Osteocyte (in vitro differentiated cells): ENCODE results near the gene ALOX12. TPM values are rescaled to one million over a fixed set of nuclear protein-coding genes. Genes with fewer than 3 reads are reported as not detected.
A peak's percentile ranks its signal among the peaks of the same experiment; 100 is the strongest.

Experiments used
- DNase-seq: peaks from one replicate; pipeline ENCODE4 v3.0.0; 2021; ENCODE audit warnings: mixed read lengths; ENCODE audit not compliant: unreplicated experiment; ENCODE audit errors: extremely low spot score
- H3K27ac Mint-ChIP-seq: one replicate; pipeline ENCODE4 v1.8.0; 2021; ENCODE audit warnings: mild to moderate bottlenecking, mixed read lengths; ENCODE audit not compliant: unreplicated experiment
- H3K27me3 Mint-ChIP-seq: one replicate; pipeline ENCODE4 v1.8.0; 2021; ENCODE audit warnings: mixed read lengths; ENCODE audit not compliant: unreplicated experiment
- H3K36me3 Mint-ChIP-seq: one replicate; pipeline ENCODE4 v1.8.0; 2021; ENCODE audit warnings: mixed read lengths; ENCODE audit not compliant: unreplicated experiment
- H3K4me1 Mint-ChIP-seq: one replicate; pipeline ENCODE4 v1.8.0; 2021; ENCODE audit warnings: mixed read lengths; ENCODE audit not compliant: unreplicated experiment
- H3K4me3 Mint-ChIP-seq: one replicate; pipeline ENCODE4 v1.8.0; 2021; ENCODE audit warnings: mild to moderate bottlenecking, moderate library complexity, mixed read lengths; ENCODE audit not compliant: unreplicated experiment
- H3K9me3 Mint-ChIP-seq: one replicate; pipeline ENCODE4 v1.8.0; 2021; ENCODE audit warnings: mixed read lengths; ENCODE audit not compliant: unreplicated experiment
- CTCF ChIP-seq: fragments of 200-600 bp; sonication (generic); IDR thresholded peaks from 2 replicates; pipeline ENCODE4 v1.5.0; 2021; ENCODE audit warnings: antibody characterized with exemption, mild to moderate bottlenecking, moderate library complexity
- total RNA-seq: library from RNA; stranded (reverse); gene quantifications from 2 replicates; pipeline ENCODE4 v1.2.1, GENCODE V29; 2021

ALOX12 gene
- total RNA-seq, 1 donor from 2014 or later, result not detected

- no peak for DNase-seq
- Mint-ChIP-seq H3K27me3 (peaks cover 15% of the 10 kb centered on the region), H3K4me3 (peak overlapping the region; percentile 42), H3K27ac (no peak overlapping the region), H3K9me3 (no peaks in the 10 kb centered on the region), H3K4me1 (peaks cover 24% of the 10 kb centered on the region), H3K36me3 (no peaks in the 10 kb centered on the region)
- TF ChIP-seq CTCF, result no peak
Observed at GRCh38 chr17:7023576-7024401, 27.9 kb downstream of the ALOX12 start.

GRCh38 chr17:7024402-7024785 is 28.5 kb downstream of the ALOX12 start:
- no peak for TF ChIP-seq CTCF
- H3K4me3 Mint-ChIP-seq, result no peak overlapping the region
- no peak overlapping the region for H3K27ac Mint-ChIP-seq
- peaks cover 22% of the 10 kb centered on the region for H3K4me1 Mint-ChIP-seq
- peaks cover 15% of the 10 kb centered on the region for H3K27me3 Mint-ChIP-seq
- DNase-seq, result no peak
- H3K36me3 Mint-ChIP-seq, result no peaks in the 10 kb centered on the region
- H3K9me3 Mint-ChIP-seq, result no peaks in the 10 kb centered on the region

- Mint-ChIP-seq H3K36me3 (no peaks in the 10 kb centered on the region), H3K9me3 (no peaks in the 10 kb centered on the region), H3K27ac (no peak overlapping the region), H3K27me3 (peaks cover 15% of the 10 kb centered on the region), H3K4me3 (no peak overlapping the region), H3K4me1 (peaks cover 16% of the 10 kb centered on the region)
- no peak for TF ChIP-seq CTCF
- DNase-seq, result no peak
Observed at GRCh38 chr17:7025245-7025644, 29.4 kb downstream of the ALOX12 start.

GRCh38 chr17:7026471-7027115 is 30.7 kb downstream of the ALOX12 start:
- Mint-ChIP-seq H3K36me3 (no peaks in the 10 kb centered on the region), H3K9me3 (no peaks in the 10 kb centered on the region), H3K4me1 (peaks cover 9% of the 10 kb centered on the region), H3K27ac (no peak overlapping the region), H3K27me3 (peaks cover 15% of the 10 kb centered on the region), H3K4me3 (no peak overlapping the region)
- no peak for DNase-seq
- no peak for TF ChIP-seq CTCF

GRCh38 chr17:7027335-7027734 is 31.5 kb downstream of the ALOX12 start:
- Mint-ChIP-seq H3K4me3 (no peak overlapping the region), H3K4me1 (peaks cover 4% of the 10 kb centered on the region), H3K27ac (no peak overlapping the region), H3K9me3 (no peaks in the 10 kb centered on the region), H3K36me3 (no peaks in the 10 kb centered on the region), H3K27me3 (peaks cover 15% of the 10 kb centered on the region)
- no peak for DNase-seq
- no peak for TF ChIP-seq CTCF
